Activated T-helper 2 cell treated with anti-CD3 and anti-CD28 coated beads, Interferon-gamma antibody, Interleukin-2, Interleukin-4, amounts not matched to agents 10 μg/mL and 5 μg/mL and 100 μg/mL, durations not matched to agents 14 hours and 24 hours and 36 hours (primary cell): ENCODE results near the gene DEFB127. TPM values are rescaled to one million over a fixed set of nuclear protein-coding genes. Genes with fewer than 3 reads are reported as not detected.
"Not testable (repeated sequence)": the region's sequence is repeated elsewhere in the genome, so short reads cannot be mapped to it uniquely, and the experiment has no call there.

Source experiments
- DNase-seq: peaks from one replicate; pipeline ENCODE4 v3.0.0; 2021; ENCODE audit warnings: low spot score
- H3K27ac Mint-ChIP-seq: one replicate; pipeline ENCODE4 v1.8.0; 2021; ENCODE audit warnings: mixed read lengths
- H3K27me3 Mint-ChIP-seq: one replicate; pipeline ENCODE4 v1.8.0; 2021; ENCODE audit warnings: low read depth, mixed read lengths
- H3K36me3 Mint-ChIP-seq: one replicate; pipeline ENCODE4 v1.8.0; 2021; ENCODE audit warnings: low read depth, mixed read lengths
- H3K4me1 Mint-ChIP-seq: one replicate; pipeline ENCODE4 v1.8.0; 2021; ENCODE audit warnings: low read depth, mixed read lengths
- H3K4me3 Mint-ChIP-seq: one replicate; pipeline ENCODE4 v1.8.0; 2021; ENCODE audit warnings: low read depth, mild to moderate bottlenecking, moderate library complexity, mixed read lengths
- H3K9me3 Mint-ChIP-seq: one replicate; pipeline ENCODE4 v1.8.0; 2021; ENCODE audit warnings: mixed read lengths
- intact Hi-C: fragments of 100-400 bp; cut with micrococcal nuclease; formaldehyde crosslinking; loops from one replicate; pipeline ENCODE4 v1.15.1; 2023
- total RNA-seq: library from RNA; stranded (reverse); gene quantifications from 2 replicates; pipeline ENCODE4 v1.2.3, GENCODE V29; 2022

Gene DEFB127
- total RNA-seq: not detected in 2 replicates

- H3K27me3 Mint-ChIP-seq: peaks cover 14% of the 10 kb centered on the region
- H3K36me3 Mint-ChIP-seq: no peaks in the 10 kb centered on the region
- no peak within 1 kb of the TSS for H3K27ac Mint-ChIP-seq
Observed at GRCh38 chr20:157154-157553, at the start of gene DEFB127. TSS of gene DEFB127 (plus strand) at chr20:157454. CDS start at chr20:157545, 91 bp downstream.

GRCh38 chr20:112396-112795 lies 44.9 kb upstream of the DEFB127 start:
- Mint-ChIP-seq H3K4me3 (no peak overlapping the region), H3K27me3 (peaks cover 22% of the 10 kb centered on the region), H3K27ac (no peak overlapping the region), H3K4me1 (no peaks in the 10 kb centered on the region), H3K36me3 (no peaks in the 10 kb centered on the region), H3K9me3 (no peaks in the 10 kb centered on the region)
- intact Hi-C loops: no loop called here
- no peak for DNase-seq

More at GRCh38 chr20:157154-157553, at the start of gene DEFB127:
- no peak for DNase-seq
- Mint-ChIP-seq H3K9me3 (no peaks in the 10 kb centered on the region), H3K4me1 (no peaks in the 10 kb centered on the region), H3K4me3 (no peak within 1 kb of the TSS)
- intact Hi-C loops: no loop called here

- Mint-ChIP-seq H3K4me1 (peaks cover 10% of the 10 kb centered on the region), H3K36me3 (no peaks in the 10 kb centered on the region), H3K4me3 (no peak overlapping the region), H3K27me3 (peaks cover 18% of the 10 kb centered on the region), H3K27ac (no peak overlapping the region), H3K9me3 (no peaks in the 10 kb centered on the region)
- DNase-seq: no peak
- intact Hi-C loops: no loop called here
Observed at GRCh38 chr20:117518-117917, 39.7 kb upstream of the DEFB127 start.

- intact Hi-C loops, H3K4me3 Mint-ChIP-seq, H3K4me1 Mint-ChIP-seq, H3K27me3 Mint-ChIP-seq, H3K27ac Mint-ChIP-seq, DNase-seq, H3K9me3 Mint-ChIP-seq, H3K36me3 Mint-ChIP-seq: not testable (repeated sequence)
Observed at GRCh38 chr20:129786-130323, 27.4 kb upstream of the DEFB127 start.

GRCh38 chr20:137668-138490 lies 19.4 kb upstream of the DEFB127 start:
- H3K4me3 Mint-ChIP-seq: no peak overlapping the region
- intact Hi-C loops: no loop called here
- DNase-seq: no peak
- H3K36me3 Mint-ChIP-seq: no peaks in the 10 kb centered on the region
- no peak overlapping the region for H3K27ac Mint-ChIP-seq
- no peaks in the 10 kb centered on the region for H3K4me1 Mint-ChIP-seq
- peaks cover 9% of the 10 kb centered on the region for H3K9me3 Mint-ChIP-seq
- peaks cover 13% of the 10 kb centered on the region for H3K27me3 Mint-ChIP-seq

GRCh38 chr20:142290-142689 lies 15.0 kb upstream of the DEFB127 start, which contains the start of gene DEFB126:
TSS of gene DEFB126 (plus strand) at chr20:142590. CDS start at chr20:142629, 39 bp downstream.
- H3K4me3 Mint-ChIP-seq: no peak within 1 kb of the TSS
- H3K27ac Mint-ChIP-seq: no peak within 1 kb of the TSS
- H3K9me3 Mint-ChIP-seq: peaks cover 6% of the 10 kb centered on the region
- H3K4me1 Mint-ChIP-seq: no peaks in the 10 kb centered on the region
- no peaks in the 10 kb centered on the region for H3K36me3 Mint-ChIP-seq
- H3K27me3 Mint-ChIP-seq: peaks cover 26% of the 10 kb centered on the region
- DNase-seq: no peak
- intact Hi-C loops: no loop called here

- intact Hi-C loops: no loop called here
- H3K4me3 Mint-ChIP-seq: no peak overlapping the region
- H3K36me3 Mint-ChIP-seq: no peaks in the 10 kb centered on the region
- peaks cover 19% of the 10 kb centered on the region for H3K27me3 Mint-ChIP-seq
- no peak overlapping the region for H3K27ac Mint-ChIP-seq
- no peak for DNase-seq
- H3K4me1 Mint-ChIP-seq: no peaks in the 10 kb centered on the region
- H3K9me3 Mint-ChIP-seq: no peaks in the 10 kb centered on the region
Observed at GRCh38 chr20:145877-146276, 11.4 kb upstream of the DEFB127 start.

- Mint-ChIP-seq H3K27ac (no peak overlapping the region), H3K4me3 (no peak overlapping the region), H3K9me3 (no peaks in the 10 kb centered on the region), H3K4me1 (no peaks in the 10 kb centered on the region), H3K36me3 (no peaks in the 10 kb centered on the region), H3K27me3 (peaks cover 15% of the 10 kb centered on the region)
- intact Hi-C loops: no loop called here
- no peak for DNase-seq
Observed at GRCh38 chr20:152131-152530, 5.1 kb upstream of the DEFB127 start.

- intact Hi-C loops: no loop called here
- DNase-seq: no peak
- Mint-ChIP-seq H3K4me1 (no peaks in the 10 kb centered on the region), H3K27ac (no peak overlapping the region), H3K9me3 (no peaks in the 10 kb centered on the region), H3K36me3 (no peaks in the 10 kb centered on the region), H3K27me3 (peaks cover 8% of the 10 kb centered on the region), H3K4me3 (no peak overlapping the region)
Observed at GRCh38 chr20:164618-165017, 7.4 kb downstream of the DEFB127 start.

- intact Hi-C loops: no loop called here
- Mint-ChIP-seq H3K4me1 (no peaks in the 10 kb centered on the region), H3K36me3 (no peaks in the 10 kb centered on the region), H3K9me3 (no peaks in the 10 kb centered on the region), H3K4me3 (no peak overlapping the region), H3K27ac (no peak overlapping the region), H3K27me3 (peaks cover 15% of the 10 kb centered on the region)
- no peak for DNase-seq
Observed at GRCh38 chr20:168876-169275, 11.6 kb downstream of the DEFB127 start.

GRCh38 chr20:184288-184687 lies 27.0 kb downstream of the DEFB127 start:
- Mint-ChIP-seq H3K27ac (no peak overlapping the region), H3K4me3 (no peak overlapping the region), H3K4me1 (peaks cover 6% of the 10 kb centered on the region), H3K9me3 (peaks cover 21% of the 10 kb centered on the region), H3K27me3 (peaks cover 48% of the 10 kb centered on the region), H3K36me3 (no peaks in the 10 kb centered on the region)
- no peak for DNase-seq
- intact Hi-C loops: no loop called here

- Mint-ChIP-seq H3K9me3 (peaks cover 31% of the 10 kb centered on the region), H3K4me1 (peaks cover 6% of the 10 kb centered on the region), H3K4me3 (no peak overlapping the region), H3K27me3 (peaks cover 44% of the 10 kb centered on the region), H3K36me3 (no peaks in the 10 kb centered on the region), H3K27ac (no peak overlapping the region)
- DNase-seq: no peak
- intact Hi-C loops: no loop called here
Observed at GRCh38 chr20:187733-188132, 30.5 kb downstream of the DEFB127 start.

- Mint-ChIP-seq H3K27me3 (peaks cover 33% of the 10 kb centered on the region), H3K36me3 (no peaks in the 10 kb centered on the region)
Observed at GRCh38 chr20:189611-190010, 32.4 kb downstream of the DEFB127 start, which contains the start of gene DEFB128. TSS of gene DEFB128 (minus strand) at chr20:189711. CDS start at chr20:189623, 88 bp downstream.

More at GRCh38 chr20:189611-190010, 32.4 kb downstream of the DEFB127 start, which contains the start of gene DEFB128:
- Mint-ChIP-seq H3K4me1 (no peaks in the 10 kb centered on the region), H3K4me3 (no peak within 1 kb of the TSS), H3K9me3 (peaks cover 18% of the 10 kb centered on the region), H3K27ac (no peak within 1 kb of the TSS)
- intact Hi-C loops: no loop called here
- no peak for DNase-seq
